H9 (cell line): ENCODE data around the gene FCRL2. TPM values are rescaled to one million over a fixed set of nuclear protein-coding genes. Genes with fewer than 3 reads are reported as not detected.

Source experiments
- DNase-seq: peaks from one replicate; pipeline ENCODE4 v3.0.0-alpha.2; 2017
- H2AFZ ChIP-seq: one replicate; pipeline ENCODE4 v1.6.1; 2013; ENCODE audit warnings: mild to moderate bottlenecking, low read length, control low read depth, moderate library complexity
- H2AK5ac ChIP-seq: 2 replicates; pipeline ENCODE4 v1.6.1; 2013; ENCODE audit warnings: low read length, control low read depth, mixed read lengths; ENCODE audit not compliant: insufficient read length
- H2BK120ac ChIP-seq: one replicate; pipeline ENCODE4 v1.6.1; 2013; ENCODE audit warnings: low read depth, mild to moderate bottlenecking, low read length, control low read depth, inconsistent platforms; ENCODE audit not compliant: poor library complexity, severe bottlenecking
- H2BK12ac ChIP-seq: 2 replicates; pipeline ENCODE4 v1.6.1; 2013; ENCODE audit warnings: low read length, control low read depth, mixed read lengths, low read depth; ENCODE audit not compliant: insufficient read length
- H2BK15ac ChIP-seq: 2 replicates; pipeline ENCODE4 v1.6.1; 2013; ENCODE audit warnings: low read depth, low read length, control low read depth
- H2BK20ac ChIP-seq: one replicate; pipeline ENCODE4 v1.6.1; 2013; ENCODE audit warnings: low read depth, mild to moderate bottlenecking, low read length, control low read depth, inconsistent platforms; ENCODE audit not compliant: poor library complexity, severe bottlenecking
- H2BK5ac ChIP-seq: 2 replicates; pipeline ENCODE4 v1.6.1; 2013; ENCODE audit warnings: low read length, control low read depth, mixed read lengths; ENCODE audit not compliant: insufficient read length
- H3K14ac ChIP-seq: 2 replicates; pipeline ENCODE4 v1.6.1; 2013; ENCODE audit warnings: low read length, control low read depth; ENCODE audit not compliant: insufficient read depth
- H3K18ac ChIP-seq: 2 replicates; pipeline ENCODE4 v1.6.1; 2013; ENCODE audit warnings: low read depth, mild to moderate bottlenecking, mixed read lengths, low read length, control low read depth; ENCODE audit not compliant: insufficient read length
- H3K23ac ChIP-seq: 2 replicates; pipeline ENCODE4 v1.6.1; 2013; ENCODE audit warnings: low read length, control low read depth, mixed read lengths, low read depth; ENCODE audit not compliant: insufficient read length
- H3K23me2 ChIP-seq: 2 replicates; pipeline ENCODE4 v1.6.1; 2013; ENCODE audit warnings: low read depth, mild to moderate bottlenecking, mixed read lengths, low read length, control low read depth; ENCODE audit not compliant: insufficient read length, poor library complexity, severe bottlenecking
- H3K27ac ChIP-seq: 2 replicates; pipeline ENCODE4 v1.5.1; 2013; ENCODE audit warnings: low read length, control low read depth, mixed read lengths, low read depth; ENCODE audit not compliant: insufficient read length
- H3K27me3 ChIP-seq: 2 replicates; pipeline ENCODE4 v1.6.1; 2013; ENCODE audit warnings: low read length, control low read depth, inconsistent platforms; ENCODE audit not compliant: insufficient read depth
- H3K4ac ChIP-seq: 2 replicates; pipeline ENCODE4 v1.6.1; 2013; ENCODE audit warnings: low read depth, mild to moderate bottlenecking, control low read depth, inconsistent platforms, low read length, moderate library complexity
- H3K4me1 ChIP-seq: 2 replicates; pipeline ENCODE4 v1.6.1; 2013; ENCODE audit warnings: low read length, control low read depth, inconsistent platforms; ENCODE audit not compliant: insufficient read depth
- H3K4me2 ChIP-seq: 2 replicates; pipeline ENCODE4 v1.6.1; 2013; ENCODE audit warnings: low read length, control low read depth, mixed read lengths; ENCODE audit not compliant: insufficient read length, insufficient read depth
- H3K56ac ChIP-seq: 2 replicates; pipeline ENCODE4 v1.6.1; 2013; ENCODE audit warnings: low read depth, mild to moderate bottlenecking, mixed read lengths, low read length, control low read depth; ENCODE audit not compliant: insufficient read length
- H3K79me1 ChIP-seq: 2 replicates; pipeline ENCODE4 v1.6.1; 2013; ENCODE audit warnings: low read depth, mild to moderate bottlenecking, moderate library complexity, low read length, control low read depth, inconsistent platforms; ENCODE audit not compliant: insufficient read depth, poor library complexity, severe bottlenecking
- H3K79me2 ChIP-seq: 2 replicates; pipeline ENCODE4 v1.6.1; 2013; ENCODE audit warnings: low read length, control low read depth, inconsistent platforms; ENCODE audit not compliant: insufficient read depth
- H3K9ac ChIP-seq: 2 replicates; pipeline ENCODE4 v1.6.1; 2013; ENCODE audit warnings: low read length, control low read depth, mixed read lengths; ENCODE audit not compliant: insufficient read length; ENCODE audit errors: extremely low read depth
- H3K9me3 ChIP-seq: one replicate; pipeline ENCODE4 v1.6.1; 2013; ENCODE audit warnings: low read depth, low read length, inconsistent platforms; ENCODE audit not compliant: control insufficient read depth
- H3T11ph ChIP-seq: one replicate; pipeline ENCODE4 v1.6.1; 2013; ENCODE audit warnings: mild to moderate bottlenecking, low read length, control low read depth, inconsistent platforms
- H4K20me1 ChIP-seq: one replicate; pipeline ENCODE4 v1.6.1; 2013; ENCODE audit not compliant: control insufficient read depth, insufficient read length, insufficient read depth
- H4K5ac ChIP-seq: 2 replicates; pipeline ENCODE4 v1.6.1; 2013; ENCODE audit warnings: low read depth, mild to moderate bottlenecking, mixed read lengths, low read length, control low read depth; ENCODE audit not compliant: insufficient read length
- H4K8ac ChIP-seq: replicated peaks from 2 replicates; pipeline ENCODE4 v1.6.1; 2013; ENCODE audit warnings: low read length, control low read depth, mixed read lengths, low read depth; ENCODE audit not compliant: insufficient read length
- H4K91ac ChIP-seq: 2 replicates; pipeline ENCODE4 v1.6.1; 2013; ENCODE audit warnings: low read depth, mild to moderate bottlenecking, moderate library complexity, mixed read lengths, low read length, control low read depth; ENCODE audit not compliant: insufficient read length
- H3K27ac Mint-ChIP-seq, 3 experiments: 2 replicates in 2 of 3; 3 replicates in 1 of 3; pipeline ENCODE4 v1.8.0; 2020 to 2021; ENCODE audit warnings: mixed read lengths in 3 of 3, mild to moderate bottlenecking in 1 of 3, moderate library complexity in 1 of 3
- H3K27me3 Mint-ChIP-seq: 2 replicates; pipeline ENCODE4 v1.8.0; 2021; ENCODE audit warnings: low read depth, mild to moderate bottlenecking, moderate library complexity, mixed read lengths
- H3K36me3 Mint-ChIP-seq, 3 experiments: 2 replicates in 2 of 3; 3 replicates in 1 of 3; pipeline ENCODE4 v1.8.0; 2020 to 2021; ENCODE audit warnings: low read depth in 3 of 3, mixed read lengths in 3 of 3; ENCODE audit not compliant: insufficient read depth in 1 of 3
- H3K4me1 Mint-ChIP-seq, 2 experiments: 2 replicates each; pipeline ENCODE4 v1.8.0; 2020; ENCODE audit warnings: mixed read lengths in 2 of 2
- H3K4me3 Mint-ChIP-seq, 2 experiments: 2 replicates in 1 of 2; 3 replicates in 1 of 2; pipeline ENCODE4 v1.8.0; 2020 to 2021; ENCODE audit warnings: mild to moderate bottlenecking in 2 of 2, mixed read lengths in 2 of 2, moderate library complexity in 1 of 2
- H3K9me3 Mint-ChIP-seq, 2 experiments: 2 replicates in 1 of 2; 3 replicates in 1 of 2; pipeline ENCODE4 v1.8.0; 2020; ENCODE audit warnings: mild to moderate bottlenecking in 2 of 2, mixed read lengths in 2 of 2, moderate library complexity in 1 of 2
- CTCF ChIP-seq: fragments of 200-600 bp; sonication (generic); conservative IDR thresholded peaks from 3 replicates; pipeline ENCODE4 v1.8.0; 2021; ENCODE audit warnings: antibody characterized with exemption, mild to moderate bottlenecking
- WGBS: extraction: QIAGEN DNeasy Blood & Tissue Kit; methylation state at CpG from one replicate; pipeline ENCODE4 v1.1.7; 2013; ENCODE audit warnings: missing lambda C conversion rate, low lambda C conversion rate, mixed read lengths; ENCODE audit not compliant: insufficient read length; ENCODE audit errors: extremely low coverage; 5-methylcytosine and 5-hydroxymethylcytosine counted together
- total RNA-seq: library from RNA; stranded (reverse); gene quantifications from 2 replicates; pipeline ENCODE4 v1.2.1, GENCODE V29; 2021

Gene FCRL2
- total RNA-seq, 1 experiment from 2014 or later, result not detected

- Mint-ChIP-seq H3K4me1 (peaks cover 12 to 13% of the 10 kb centered on the region in 2 experiments), H3K36me3 (no peaks in the 10 kb centered on the region), H3K27ac (no peak overlapping the region), H3K4me3 (no peak overlapping the region), H3K27me3 (no peaks in the 10 kb centered on the region; the same call in 1 of the 2 replicates), H3K9me3 (no peaks in the 10 kb centered on the region)
- H3K79me1 ChIP-seq, result no peaks in the 10 kb centered on the region
- no peak overlapping the region for H2AFZ ChIP-seq
- TF ChIP-seq CTCF, result no peak
- no peak overlapping the region for H2BK120ac ChIP-seq
- DNase-seq, result no peak
- WGBS, result no CpG with 5 or more reads among the region's 4 CpGs
- H2BK15ac ChIP-seq, result no peak overlapping the region
- no peak overlapping the region for H4K91ac ChIP-seq
- no peak overlapping the region for H3K18ac ChIP-seq
- no peak overlapping the region for H4K8ac ChIP-seq
- H3K14ac ChIP-seq, result no peak overlapping the region
- no peak overlapping the region for H3K9ac ChIP-seq
- no peak overlapping the region for H3K4ac ChIP-seq
- H3K23ac ChIP-seq, result no peak overlapping the region
- H2BK20ac ChIP-seq, result no peak overlapping the region
- no peak overlapping the region for H3K4me2 ChIP-seq
- H2BK5ac ChIP-seq, result no peak overlapping the region
- H3K79me2 ChIP-seq, result no peaks in the 10 kb centered on the region
- H3T11ph ChIP-seq, result no peak overlapping the region
- H2BK12ac ChIP-seq, result no peak overlapping the region
- H3K4me1 ChIP-seq, result peaks cover 3% of the 10 kb centered on the region; the same call in 1 of the 2 replicates
- no peaks in the 10 kb centered on the region for H3K27me3 ChIP-seq
- H3K23me2 ChIP-seq, result no peaks in the 10 kb centered on the region
- H3K27ac ChIP-seq, result no peak overlapping the region
- no peak overlapping the region for H3K56ac ChIP-seq
- H3K9me3 ChIP-seq, result no peaks in the 10 kb centered on the region
- no peaks in the 10 kb centered on the region for H4K20me1 ChIP-seq
- H2AK5ac ChIP-seq, result no peak overlapping the region
- H4K5ac ChIP-seq, result no peak overlapping the region
Measured at GRCh38 chr1:157775101-157775870, 1.6 kb downstream of the FCRL2 start.
